HG02885 (cell line): ENCODE data around the gene GMDS.

Source experiments
- ATAC-seq: cut with Tn5 transposase; IDR thresholded peaks from one replicate; pipeline ENCODE4 v1.9.1; 2021; ENCODE audit warnings: mild to moderate bottlenecking; ENCODE audit not compliant: unreplicated experiment, poor library complexity

GMDS gene

DNA sequence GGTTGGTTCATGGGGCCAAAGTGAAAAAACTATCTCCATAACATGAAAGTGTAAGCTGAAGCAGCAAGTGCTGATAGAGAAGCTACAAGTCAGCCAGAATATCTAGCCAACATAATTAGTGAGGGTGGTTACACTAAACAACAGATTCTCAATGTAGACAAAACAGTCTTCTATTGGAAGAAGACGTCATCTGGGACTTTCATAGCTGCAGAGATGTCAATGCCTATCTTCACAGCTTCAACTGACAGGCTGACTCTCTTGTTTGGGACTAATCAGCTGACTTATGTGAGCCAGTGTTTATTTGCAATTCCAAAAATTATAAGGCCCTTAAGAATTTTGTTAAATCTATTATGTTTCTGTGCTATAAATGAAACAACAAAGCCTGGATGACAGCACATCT lies 63.2 kb downstream of the GMDS start:
- no peak for ATAC-seq

DNA sequence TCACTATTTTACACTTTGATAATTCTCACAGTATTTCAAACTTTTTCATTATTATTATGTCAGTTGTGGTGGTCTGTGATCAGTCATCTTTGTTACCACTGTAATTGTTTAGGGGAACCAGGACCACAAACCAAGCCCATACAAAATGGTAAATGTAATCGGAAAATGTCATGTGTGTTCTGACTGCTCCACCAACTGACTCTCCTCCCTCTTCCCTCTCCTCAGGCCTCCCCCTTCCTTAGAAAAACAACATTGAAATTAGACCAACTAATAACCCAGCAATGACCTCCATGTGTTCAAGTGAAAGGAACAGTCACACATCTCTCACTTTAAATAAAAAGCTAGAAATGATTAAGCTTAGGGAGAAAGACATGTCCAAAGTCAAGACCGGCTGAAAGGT lies 63.8 kb downstream of the GMDS start:
- ATAC-seq = no peak

DNA sequence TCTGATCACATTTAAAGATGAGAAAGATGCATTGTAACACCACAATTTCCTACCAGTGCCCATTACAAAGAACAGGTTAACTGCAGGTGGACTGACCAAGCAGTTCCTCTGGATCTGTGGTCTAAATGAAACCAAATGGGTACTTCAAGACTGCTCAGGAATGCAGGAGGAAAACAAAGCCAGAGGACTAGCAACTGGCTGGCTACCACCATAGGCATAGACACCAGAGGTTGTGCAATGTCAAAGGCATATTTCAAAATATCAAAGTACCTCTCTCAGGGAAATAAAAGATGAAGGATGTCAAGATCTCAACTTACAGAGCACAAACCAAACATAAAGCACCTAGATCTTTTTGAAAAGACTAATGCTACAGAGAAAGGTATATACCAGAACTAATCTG lies 65.5 kb downstream of the GMDS start:
- no peak for ATAC-seq

- no peak for ATAC-seq
Observed at GRCh38 chr6:2179241-2179640, 66.2 kb downstream of the GMDS start.

DNA sequence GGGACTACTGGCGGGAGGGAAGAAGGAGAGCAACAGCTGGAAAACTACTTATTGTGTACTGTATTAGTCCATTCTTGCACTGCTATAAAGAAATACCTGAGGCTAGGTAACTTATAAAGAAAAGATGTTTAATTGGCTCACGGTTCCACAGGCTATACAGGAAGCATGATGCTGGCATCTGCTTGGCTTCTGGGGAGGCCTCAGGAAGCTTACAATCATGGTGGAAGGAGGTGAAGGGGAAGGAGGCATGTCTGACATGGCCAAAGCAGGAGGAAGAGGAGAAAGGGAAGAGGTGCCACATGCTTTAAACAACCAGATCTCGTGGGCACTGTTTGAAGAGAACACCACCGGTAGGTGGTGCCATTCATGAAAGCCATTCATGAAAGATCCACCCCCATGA lies 67.3 kb downstream of the GMDS start:
- ATAC-seq = no peak

DNA sequence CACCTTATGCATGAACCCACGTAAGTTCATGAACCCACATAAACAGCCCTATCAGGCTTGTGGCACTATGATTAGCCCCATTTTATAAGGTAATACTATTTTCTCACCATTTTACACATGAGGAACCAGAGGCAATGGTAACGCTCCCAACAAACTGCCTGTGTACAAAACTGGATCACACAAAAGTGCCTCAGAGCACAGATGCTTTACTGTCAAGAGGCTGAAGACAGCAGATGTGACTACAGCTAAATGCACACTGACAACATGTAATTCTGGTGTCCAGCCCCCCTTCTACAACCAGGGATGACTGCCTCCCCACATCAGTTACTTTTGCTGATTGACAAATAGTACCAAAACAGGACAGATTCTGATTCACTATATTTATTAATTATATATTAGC lies 69.6 kb downstream of the GMDS start:
- ATAC-seq = no peak

DNA sequence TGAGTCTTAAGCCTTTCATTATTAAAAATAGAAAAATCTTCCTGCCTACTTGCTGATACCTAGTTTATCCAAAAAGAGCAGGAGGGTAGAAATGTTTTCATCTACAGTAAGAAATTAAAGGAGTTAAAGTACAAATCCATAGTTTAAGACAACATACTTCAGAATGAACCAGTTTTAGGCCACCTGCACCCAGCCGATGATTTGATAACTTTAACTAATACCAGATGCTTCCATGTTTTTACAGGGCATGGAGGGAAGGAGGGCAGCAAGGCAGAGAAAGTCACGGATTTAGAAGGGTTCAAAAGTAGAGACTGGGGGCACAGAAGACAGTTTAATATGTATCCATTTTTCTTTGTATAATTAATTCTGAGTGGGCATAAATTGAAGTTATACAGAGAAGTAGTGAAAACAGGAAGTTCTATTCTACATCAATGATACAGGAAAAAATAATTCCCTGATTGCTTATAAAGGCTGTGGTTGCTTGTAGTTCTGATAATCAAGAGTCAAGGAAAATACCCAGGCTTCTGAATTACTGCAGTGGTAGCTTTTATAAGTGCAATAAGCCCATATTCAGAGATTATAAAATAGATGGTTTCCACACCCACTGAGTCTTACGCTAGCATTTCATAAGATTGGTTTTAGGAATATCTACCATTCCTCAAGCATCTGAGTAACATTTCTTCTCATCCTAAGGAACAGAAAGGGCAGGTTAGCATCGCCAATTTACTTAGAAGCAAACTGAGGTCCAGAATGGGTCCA lies 72.0 kb downstream of the GMDS start:
- no peak for ATAC-seq

- ATAC-seq = no peak
Observed at GRCh38 chr6:2171728-2172127, 73.7 kb downstream of the GMDS start.

DNA sequence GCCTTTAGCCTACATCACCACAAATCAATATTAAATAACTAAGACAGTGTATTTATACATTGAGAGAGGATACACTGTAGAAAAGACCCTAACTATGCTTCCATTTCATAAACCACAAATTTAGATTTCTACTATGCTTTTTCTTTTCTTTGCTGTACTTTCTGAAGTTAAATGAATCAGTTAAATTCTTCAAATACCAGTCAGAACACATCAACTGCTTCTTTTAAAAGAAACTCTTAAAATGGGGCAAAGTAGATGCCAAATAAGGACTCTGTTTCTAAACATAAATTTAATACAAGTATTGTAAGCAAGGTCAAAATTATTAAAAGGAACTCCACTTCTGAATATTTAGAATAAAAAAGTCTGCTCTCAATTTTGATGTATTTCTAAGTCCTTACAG lies 76.9 kb downstream of the GMDS start:
- no peak for ATAC-seq

DNA sequence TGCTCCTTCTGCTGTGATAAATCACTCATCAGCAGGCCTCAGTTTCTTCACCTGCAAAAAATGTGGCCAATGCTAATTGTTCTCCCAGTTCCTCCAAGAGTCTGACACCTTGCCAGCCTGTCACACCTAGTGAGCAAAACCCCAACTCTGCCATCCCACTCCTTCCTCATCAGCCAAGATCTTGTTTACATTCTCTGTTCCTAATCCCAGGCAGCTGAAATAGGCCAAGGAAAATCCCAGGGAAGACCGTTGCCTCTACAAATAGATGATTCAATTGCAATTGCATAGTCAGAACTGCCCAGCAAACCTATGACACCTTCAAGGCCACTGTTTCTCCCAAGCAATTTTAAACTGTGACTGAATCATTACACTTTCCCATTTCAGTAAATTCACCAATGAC lies 78.7 kb downstream of the GMDS start:
- ATAC-seq = no peak

GRCh38 chr6:2165286-2165685 lies 80.1 kb downstream of the GMDS start:
- no peak for ATAC-seq

DNA sequence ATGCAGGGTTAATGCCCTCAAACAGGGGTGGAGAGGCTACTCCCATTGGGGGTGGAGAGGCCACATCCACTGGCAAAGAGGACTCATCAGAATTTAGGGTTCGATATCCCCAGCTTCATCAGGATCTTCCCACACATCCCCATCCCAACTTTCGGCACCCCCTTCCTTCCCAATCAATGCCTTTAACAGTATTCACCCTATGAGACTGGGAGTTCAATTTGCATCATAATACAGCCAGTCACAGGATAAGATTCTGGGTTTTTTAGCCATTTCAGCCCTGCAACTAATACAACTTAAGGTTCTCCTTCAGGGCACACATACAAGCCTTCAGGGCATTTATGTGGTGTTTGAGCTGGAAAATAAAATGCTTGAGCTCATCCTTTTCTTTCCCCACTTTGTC lies 80.9 kb downstream of the GMDS start:
- no peak for ATAC-seq

DNA sequence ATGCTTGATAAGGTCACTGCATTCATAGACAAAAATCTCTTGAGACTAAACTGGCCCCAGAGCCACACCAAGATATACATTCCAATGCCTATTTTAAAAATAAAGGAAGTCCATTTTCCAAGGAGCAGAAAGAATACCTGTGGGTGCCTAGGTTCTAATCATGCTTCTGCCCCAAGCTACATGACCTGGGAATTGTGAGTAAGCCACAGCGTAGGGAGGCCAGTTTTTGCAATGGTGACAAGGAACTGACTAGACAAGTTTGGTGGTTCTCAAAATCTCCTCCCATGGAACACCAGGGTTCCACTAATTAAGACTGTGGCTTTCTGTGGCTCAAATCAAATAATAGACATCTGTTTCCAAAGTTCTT lies 83.3 kb downstream of the GMDS start:
- no peak for ATAC-seq

DNA sequence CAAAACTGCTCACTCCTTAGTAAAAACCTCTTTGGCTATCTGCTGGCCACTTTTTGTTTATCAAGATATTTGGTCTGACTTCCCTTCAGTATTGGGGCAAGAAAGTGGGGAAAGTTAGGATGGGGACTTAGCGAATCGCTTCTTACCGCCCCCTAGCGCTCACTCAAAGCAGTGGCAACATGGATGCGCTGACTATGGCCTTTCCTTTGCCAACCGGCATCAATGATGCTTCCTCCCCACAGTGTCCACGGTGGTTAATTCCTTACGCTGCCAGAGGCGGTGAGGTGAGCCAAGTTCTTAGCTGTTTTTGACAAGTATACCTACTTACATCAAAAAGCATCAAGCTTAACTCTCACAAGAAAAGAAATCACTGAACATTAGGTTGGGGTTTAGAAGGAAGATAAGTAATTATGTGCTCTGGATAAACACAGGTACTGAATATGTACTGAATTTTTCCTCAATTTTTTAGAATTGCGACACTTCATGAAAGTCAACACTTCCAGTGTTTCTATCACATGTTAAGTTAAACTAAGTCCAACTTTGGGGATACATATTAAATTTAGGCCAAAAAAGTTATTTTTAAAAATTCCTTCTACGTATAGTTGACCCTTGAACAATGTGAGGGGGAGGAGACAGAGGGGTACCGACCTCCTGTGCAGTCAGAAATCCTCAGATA lies 86.7 kb downstream of the GMDS start:
- no peak for ATAC-seq

DNA sequence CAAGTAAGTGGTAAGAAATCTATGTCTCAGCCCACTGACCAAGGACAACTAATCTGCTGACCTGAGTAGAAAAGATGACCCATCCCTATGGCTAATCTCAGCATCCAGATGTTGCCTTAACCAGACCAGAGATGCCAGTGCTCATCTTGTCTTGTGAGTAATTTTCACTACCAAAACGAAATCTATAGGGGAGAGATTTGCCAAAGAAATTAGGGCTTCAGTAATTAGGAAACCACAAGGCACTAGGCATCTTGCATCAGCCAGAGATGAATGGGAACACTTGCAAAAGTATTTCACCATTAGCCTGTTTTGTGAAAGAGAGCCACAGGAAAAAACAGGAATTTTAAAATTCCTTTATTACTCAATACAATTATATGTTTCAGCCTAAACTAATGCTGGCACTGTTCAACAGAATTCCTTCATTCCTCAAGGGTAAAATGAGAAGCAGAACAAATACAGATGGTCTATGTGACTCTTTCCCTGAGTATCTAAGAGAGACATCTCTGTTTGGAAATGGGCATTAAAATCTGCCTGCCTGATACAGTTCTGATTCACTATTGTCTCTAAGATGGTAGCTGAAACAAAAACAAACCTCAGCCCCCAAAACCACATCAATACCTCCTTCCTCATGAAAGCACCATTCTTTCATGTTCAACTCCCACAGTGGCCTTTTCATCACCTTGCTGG lies 87.8 kb downstream of the GMDS start:
- peak; percentile 72 for ATAC-seq

- ATAC-seq = no peak
Observed at GRCh38 chr6:2155206-2155605, 90.2 kb downstream of the GMDS start.

DNA sequence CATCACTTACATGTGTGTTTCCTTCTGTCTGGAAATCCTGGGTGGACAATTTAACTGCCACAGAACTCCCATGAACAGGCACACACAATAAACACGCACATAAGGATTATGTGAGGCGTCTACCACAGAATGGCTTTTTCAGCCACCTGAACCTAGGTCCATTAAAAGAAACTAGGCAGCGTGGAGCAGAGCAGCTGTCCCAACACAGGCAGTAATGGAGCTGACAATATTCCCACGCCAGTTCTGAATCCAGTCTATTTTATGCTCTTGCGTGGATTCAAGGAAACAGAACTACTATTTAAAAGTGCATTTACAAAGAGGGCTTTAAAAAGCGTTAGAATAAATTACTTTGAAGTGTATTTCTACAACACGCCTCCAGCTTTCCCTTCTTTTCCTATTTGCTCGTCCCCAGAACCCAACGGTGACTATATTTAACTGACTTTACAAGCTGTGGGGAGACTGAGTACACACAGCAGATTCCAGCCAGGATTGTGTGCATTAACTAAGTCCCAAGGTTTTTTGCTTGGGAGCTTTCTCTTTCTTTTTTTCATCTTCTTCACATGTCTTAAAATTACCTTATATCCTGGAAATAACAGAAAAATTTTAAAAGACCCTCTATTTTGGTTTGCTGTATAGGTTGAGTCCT lies 95.9 kb downstream of the GMDS start:
- ATAC-seq = no peak

DNA sequence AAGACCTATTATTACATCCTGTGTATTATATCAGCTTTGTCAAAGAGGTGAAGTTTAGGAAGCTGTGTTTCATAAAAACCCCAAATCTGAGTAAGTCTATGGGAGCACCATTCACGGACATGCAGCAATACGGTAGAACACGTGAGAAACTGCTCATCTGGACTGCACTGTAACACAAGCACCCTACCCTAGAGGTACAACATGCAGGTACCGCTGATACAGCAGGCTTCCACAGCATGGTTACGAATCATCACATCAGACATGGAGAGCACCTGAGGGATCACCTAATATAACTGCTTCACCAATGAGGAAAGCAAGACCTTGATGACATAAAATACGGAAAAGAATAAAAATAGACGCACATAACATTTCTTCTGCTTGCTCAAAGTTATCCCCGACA lies 96.7 kb downstream of the GMDS start:
- ATAC-seq = no peak

DNA sequence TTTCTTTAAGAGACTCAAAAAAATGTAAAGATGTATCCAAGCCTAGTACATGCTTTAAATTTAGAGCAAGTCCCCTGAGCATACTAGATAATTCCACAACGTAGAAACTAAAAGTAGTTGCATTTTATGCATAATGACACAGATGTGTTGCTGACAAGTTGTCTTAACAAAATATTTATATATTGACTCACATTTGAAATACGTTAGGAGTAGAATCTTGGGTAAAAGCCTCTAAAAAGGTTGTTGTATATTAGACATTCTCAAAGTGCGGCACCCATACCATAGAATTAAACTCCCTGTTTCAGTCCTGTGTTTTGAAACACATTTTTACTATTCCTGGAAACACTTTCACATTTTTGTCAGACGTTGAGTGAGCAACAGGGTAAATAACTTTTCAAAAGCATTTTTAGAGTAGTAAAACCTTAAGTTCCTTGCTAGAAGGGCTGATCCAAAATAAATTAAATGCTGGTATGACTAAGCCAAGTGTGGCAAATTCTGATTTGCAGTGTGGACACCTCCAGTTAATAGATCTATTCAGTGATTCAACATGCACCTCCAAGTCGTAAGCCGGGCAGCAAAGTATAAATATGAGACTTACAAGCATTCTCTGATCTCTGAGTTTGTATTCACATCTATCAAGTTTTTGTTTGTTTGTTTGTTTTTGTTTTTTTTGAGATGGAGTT lies 97.5 kb downstream of the GMDS start:
- ATAC-seq = no peak

- ATAC-seq = no peak
Observed at GRCh38 chr6:2147261-2147660, 98.1 kb downstream of the GMDS start.

- no peak for ATAC-seq
Observed at GRCh38 chr6:2144210-2144609, 101.2 kb downstream of the GMDS start.
